Measurements from ENCODE around the gene LBX2. TPM values are rescaled to one million over a fixed set of nuclear protein-coding genes. Genes with fewer than 3 reads are reported as not detected.

Gene LBX2
- total and polyA plus RNA-seq, 2 of the 4 experiments (the other 2 are of a cell fraction), result 0.18 to 0.62 TPM

GRCh38 chr2:74540291-74540690 is 40.9 kb upstream of the LBX2 start:
- Histone ChIP-seq H3K27ac (ENCODE audit: insufficient read depth, low read length) (no peak overlapping the region), H3K4me1 (ENCODE audit: control insufficient read depth, insufficient read depth, low read length) (no peaks in the 10 kb centered on the region), H3K56ac (ENCODE audit: extremely low read depth, insufficient read depth, low read length) (no peak overlapping the region), H3K9ac (ENCODE audit: low read depth, low read length) (no peak overlapping the region), H4K8ac (ENCODE audit: low read depth in 2 of 2, low read length in 2 of 2) (no peak overlapping the region), H2BK120ac (ENCODE audit: low read depth, low read length) (no peak overlapping the region), H2AK5ac (ENCODE audit: low read depth, low read length) (no peak overlapping the region), H2BK15ac (ENCODE audit: low read depth, low read length) (no peak overlapping the region), H2AFZ (replicated peaks; ENCODE audit: low read length, poor library complexity) (no peak overlapping the region), H4K20me1 (ENCODE audit: insufficient read depth, low read length) (no peaks in the 10 kb centered on the region), H3K9me3 (ENCODE audit: control insufficient read depth, insufficient read depth, low read length) (no peaks in the 10 kb centered on the region), H4K91ac (ENCODE audit: insufficient read depth, low read depth, low read length) (no peak overlapping the region), H3K23ac (ENCODE audit: low read depth, low read length) (no peak overlapping the region), H2BK20ac (ENCODE audit: low read depth, low read length) (no peak overlapping the region), H2BK5ac (ENCODE audit: low read depth, low read length, poor library complexity, severe bottlenecking) (no peak overlapping the region), H3K9me1 (ENCODE audit: insufficient read depth, low read length) (no peaks in the 10 kb centered on the region), H3K14ac (replicated peaks; ENCODE audit: low read depth, low read length) (no peak overlapping the region), H3K4ac (ENCODE audit: low read depth, low read length) (no peak overlapping the region), H3K18ac (ENCODE audit: low read depth, low read length) (no peak overlapping the region), H4K5ac (ENCODE audit: low read depth, low read length) (no peak overlapping the region), H3K36me3 (ENCODE audit: control insufficient read depth, insufficient read depth, low read length) (peaks cover 12% of the 10 kb centered on the region), H3K79me1 (ENCODE audit: low read depth in 1 of 2, low read length in 2 of 2) (no peaks in the 10 kb centered on the region), H3K4me3 (ENCODE audit: insufficient read depth, low read depth, low read length) (no peak overlapping the region), H2AK9ac (replicated peaks; ENCODE audit: low read depth, low read length, poor library complexity) (no peak overlapping the region), H3K4me2 (ENCODE audit: low read depth, low read length) (no peak overlapping the region), H3K27me3 (ENCODE audit: control insufficient read depth, insufficient read depth, low read length) (no peaks in the 10 kb centered on the region)
- ATAC-seq (ENCODE audit: low read depth) (no peak), DNase-seq (no peak)
- WGBS, 2 experiments (ENCODE audit: extremely low coverage in 2 of 2, insufficient read length in 1 of 2), result 100% methylated on average over 1 of the region's 5 CpGs; no CpG with 5 or more reads in 1 of the 2 experiments
- no TSS peak for BruUV-seq (replicated peaks)
- ChIA-PET POLR2A (ENCODE audit: unreplicated experiment) (no interaction called here), CTCF (no interaction called here)
- intact Hi-C loops (cut with micrococcal nuclease) (no loop called here), in situ Hi-C loops (cut with MboI; ENCODE audit: low sequenced_read_pairs) (no loop called here), dilution Hi-C loops (cut with HindIII; ENCODE audit: low sequenced_read_pairs, unreplicated experiment) (no loop called here)
- TF ChIP-seq NFE2L2 (IDR thresholded peaks at IDR 0.05; ENCODE audit: low read depth, low read length) (no peak), MAFK (IDR thresholded peaks at IDR 0.05; ENCODE audit: low read depth, low read length) (no peak), RCOR1 (IDR thresholded peaks at IDR 0.05; ENCODE audit: insufficient replicate concordance, low read length) (no peak), MXI1 (IDR thresholded peaks at IDR 0.05; ENCODE audit: borderline replicate concordance, low read depth, low read length) (no peak), CEBPB (IDR thresholded peaks at IDR 0.05; ENCODE audit: low read depth, low read length) (no peak), SMC3 (IDR thresholded peaks at IDR 0.05; ENCODE audit: low read depth, low read length) (no peak), CTCF (conservative IDR thresholded peaks at IDR 0.05; ENCODE audit: low read depth, low read length) (no peak), USF2 (IDR thresholded peaks at IDR 0.05; ENCODE audit: low read depth, low read length) (no peak), FOS (IDR thresholded peaks at IDR 0.05; ENCODE audit: low read depth, low read length) (no peak), RFX5 (IDR thresholded peaks at IDR 0.05; ENCODE audit: low read depth, low read length) (no peak), CHD1 (IDR thresholded peaks at IDR 0.05; ENCODE audit: low read depth, low read length) (no peak), RAD21 (IDR thresholded peaks at IDR 0.05; ENCODE audit: low read length) (no peak), POLR2A (IDR thresholded peaks at IDR 0.05; ENCODE audit: low read depth, low read length) (no peak), MAZ (IDR thresholded peaks at IDR 0.05; ENCODE audit: borderline replicate concordance, low read depth, low read length) (no peak), ELK1 (IDR thresholded peaks at IDR 0.05; ENCODE audit: borderline replicate concordance, low read depth, low read length) (no peak), BHLHE40 (IDR thresholded peaks at IDR 0.05; ENCODE audit: low read depth, low read length) (no peak)
